ENCODE results near the gene PRDX5. TPM values are rescaled to one million over a fixed set of nuclear protein-coding genes. Genes with fewer than 3 reads are reported as not detected.

The PRDX5 gene
- total RNA-seq, 6 experiments from 2014 or later, result 84.0 to 172 (median 89.3) TPM

DNA sequence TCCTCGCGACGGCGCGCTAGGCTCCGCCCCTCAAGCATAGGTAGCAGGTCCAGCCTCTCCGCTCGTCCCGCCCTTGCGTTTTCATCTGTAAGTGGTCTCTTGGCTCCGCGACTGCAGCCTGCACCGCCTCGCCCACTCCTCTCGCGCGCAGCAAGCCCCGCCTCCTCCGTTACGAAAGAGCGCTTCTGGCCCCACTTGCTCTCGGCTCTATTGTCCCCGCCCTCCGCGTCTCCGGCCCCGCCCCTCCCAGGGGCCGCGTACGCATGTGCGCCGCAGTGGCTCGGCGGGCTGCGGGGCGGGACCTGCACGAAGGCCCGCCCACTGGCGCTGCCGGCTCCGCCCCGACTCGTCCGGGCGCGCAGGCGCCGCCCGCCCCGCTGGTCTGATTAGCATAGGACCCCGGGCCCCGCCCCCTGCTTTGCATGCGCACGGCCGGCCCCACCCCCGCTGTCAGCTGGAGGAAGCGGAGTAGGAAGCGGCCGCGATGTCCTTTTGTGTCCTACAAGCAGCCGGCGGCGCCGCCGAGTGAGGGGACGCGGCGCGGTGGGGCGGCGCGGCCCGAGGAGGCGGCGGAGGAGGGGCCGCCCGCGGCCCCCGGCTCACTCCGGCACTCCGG, 12.7 kb upstream of the PRDX5 start, which contains the start of gene ESRRA:
TSS of gene ESRRA (plus strand) at position 450 of the 616 bp plus-strand sequence. CDS start 1,656 bp downstream, outside the sequence.
- Histone ChIP-seq H3K27ac (peak within 1 kb of the TSS; percentile 88 to 99 (median 97)), H3K9me3 (no peaks in the 10 kb centered on the region), H3K36me3 (no peaks in the 10 kb centered on the region), H3K4me1 (peaks cover 0 to 38% (median 10%) of the 10 kb centered on the region in 4 donors), H3K27me3 (peaks cover 0 to 3% of the 10 kb centered on the region in 2 donors), H3K4me3 (peak within 1 kb of the TSS; percentile 77 to 81 (median 77))
- DNase-seq (peak; percentile 100), ATAC-seq (peak; percentile 73 to 88 (median 78))
- intact Hi-C loops (cut with DNase I), result no loop called here
- TF ChIP-seq POLR2A (IDR thresholded peaks at IDR 0.05), result peak; percentile 82
- TF ChIP-seq CTCF (IDR thresholded peaks at IDR 0.05), result no peak
- 0% methylated on average over 28 of the region's 81 CpGs for WGBS (ENCODE audit: insufficient coverage, low coverage, low lambda C conversion rate, missing lambda C conversion rate)

- DNase-seq, result peak; percentile 86 to 92 (median 91)
- Histone ChIP-seq H3K27ac (peak overlapping the region; percentile 78 to 97 (median 83)), H3K4me1 (peaks cover 0 to 36% (median 7%) of the 10 kb centered on the region in 4 donors), H3K9me3 (no peaks in the 10 kb centered on the region), H3K36me3 (no peaks in the 10 kb centered on the region), H3K4me3 (peak overlapping the region; percentile 77 to 81 (median 77)), H3K27me3 (no peaks in the 10 kb centered on the region)
- intact Hi-C loops (cut with DNase I), result no loop called here
- TF ChIP-seq POLR2A (IDR thresholded peaks at IDR 0.05), result peak; percentile 84
- TF ChIP-seq CTCF (IDR thresholded peaks at IDR 0.05), result peak; percentile 13 to 37 (median 20)
- peak; percentile 31 to 38 (median 36) for ATAC-seq
- 2% methylated on average over 10 of the region's 71 CpGs for WGBS (ENCODE audit: insufficient coverage, low coverage, low lambda C conversion rate, missing lambda C conversion rate)
These were observed 12.0 kb upstream of the PRDX5 start for GRCh38 chr11:64305691-64306562.

GRCh38 chr11:64306563-64306875, 11.4 kb upstream of the PRDX5 start:
- WGBS (ENCODE audit: insufficient coverage, low coverage, low lambda C conversion rate, missing lambda C conversion rate), result 8% methylated on average over 5 of the region's 9 CpGs
- DNase-seq, result no peak

More at GRCh38 chr11:64306563-64306875, 11.4 kb upstream of the PRDX5 start:
- TF ChIP-seq POLR2A (IDR thresholded peaks at IDR 0.05) (no peak), CTCF (IDR thresholded peaks at IDR 0.05) (no peak)
- peak overlapping the region; percentile 78 to 97 (median 83) for H3K27ac ChIP-seq
- H3K4me3 ChIP-seq, result peak overlapping the region; percentile 77 to 81 (median 77)
- H3K9me3 ChIP-seq, result no peaks in the 10 kb centered on the region
- no peaks in the 10 kb centered on the region for H3K36me3 ChIP-seq
- intact Hi-C loops (cut with DNase I), result no loop called here
- ATAC-seq, result no peak
- H3K27me3 ChIP-seq, result no peaks in the 10 kb centered on the region
- peaks cover 0 to 36% (median 7%) of the 10 kb centered on the region in 4 donors for H3K4me1 ChIP-seq

Measured in right lobe of liver (tissue), 6 donors.